COR-L47 (cell line): ENCODE data around the gene ZNF513.
"Not testable (repeated sequence)": the region's sequence is repeated elsewhere in the genome, so short reads cannot be mapped to it uniquely, and the experiment has no call there.

Source experiments
- DNase-seq: peaks from one replicate; lab custom pipeline; 2025; lab: John Stamatoyannopoulos, UW

Gene ZNF513

GRCh38 chr2:27380626-27381545 is at the start of gene ZNF513:
TSS of gene ZNF513 (minus strand) at chr2:27380734. CDS start at chr2:27380526, 208 bp downstream.
- DNase-seq = peak; percentile 96

GRCh38 chr2:27428978-27429541 is 48.5 kb upstream of the ZNF513 start:
- peak; percentile 67 for DNase-seq

- peak; percentile 90 for DNase-seq
Measured at GRCh38 chr2:27428213-27428977, 47.9 kb upstream of the ZNF513 start, which contains the start of gene NRBP1. TSS of gene NRBP1 (plus strand) at chr2:27428631. CDS start at chr2:27433274, 4,643 bp downstream.

GRCh38 chr2:27427863-27428212 is 47.3 kb upstream of the ZNF513 start:
- DNase-seq = no peak

GRCh38 chr2:27425039-27425438 is 44.5 kb upstream of the ZNF513 start:
- not testable (repeated sequence) for DNase-seq

- no peak for DNase-seq
Measured at GRCh38 chr2:27422958-27423357, 42.4 kb upstream of the ZNF513 start.

GRCh38 chr2:27421660-27422250 is 41.2 kb upstream of the ZNF513 start:
- no peak for DNase-seq

- no peak for DNase-seq
Measured at GRCh38 chr2:27420996-27421395, 40.5 kb upstream of the ZNF513 start.

- DNase-seq = no peak
Measured at GRCh38 chr2:27416151-27416550, 35.6 kb upstream of the ZNF513 start.

GRCh38 chr2:27412419-27413152 is 32.1 kb upstream of the ZNF513 start:
- DNase-seq = no peak

- DNase-seq = peak; percentile 96
Measured at GRCh38 chr2:27409321-27410073, 29.0 kb upstream of the ZNF513 start, which contains the start of gene PPM1G. TSS of gene PPM1G (minus strand) at chr2:27409591. CDS start at chr2:27409422, 169 bp downstream.

- DNase-seq = peak; percentile 12
Measured at GRCh38 chr2:27408601-27409320, 28.2 kb upstream of the ZNF513 start.

GRCh38 chr2:27407798-27408491 is 27.4 kb upstream of the ZNF513 start:
- DNase-seq = peak; percentile 70

GRCh38 chr2:27400348-27401135 is 20.0 kb upstream of the ZNF513 start:
- no peak for DNase-seq

- no peak for DNase-seq
Measured at GRCh38 chr2:27398962-27399361, 18.4 kb upstream of the ZNF513 start.

GRCh38 chr2:27393225-27393624 is 12.7 kb upstream of the ZNF513 start:
- DNase-seq = no peak

- DNase-seq = no peak
Measured at GRCh38 chr2:27390822-27391679, 10.5 kb upstream of the ZNF513 start.
